BJ (cell line): ENCODE data around the gene SMIM21. TPM values are rescaled to one million over a fixed set of nuclear protein-coding genes. Genes with fewer than 3 reads are reported as not detected.

Experiments used
- CTCF ChIA-PET: fragments of 350-600 bp; formaldehyde crosslinking; extraction: SDS; loops from one replicate; lab custom pipeline; 2021; ENCODE audit warnings: antibody characterized with exemption, inconsistent platforms; lab: Yijun Ruan, JAX
- POLR2A ChIA-PET: fragments of 300-600 bp; sonication (Branson Sonifier 250); formaldehyde crosslinking; extraction: SDS; loops from one replicate; lab custom pipeline; 2021; ENCODE audit warnings: antibody characterized with exemption; lab: Charles Lee
- DNase-seq: peaks from one replicate; pipeline ENCODE4 v3.0.0-alpha.2; 2011; ENCODE audit warnings: low read depth
- H3K27me3 ChIP-seq: 2 replicates; pipeline ENCODE4 v1.6.0; 2011; ENCODE audit warnings: low read length; ENCODE audit not compliant: control insufficient read depth, insufficient read depth
- H3K36me3 ChIP-seq: 2 replicates; pipeline ENCODE4 v1.5.1; 2011; ENCODE audit warnings: low read length; ENCODE audit not compliant: control insufficient read depth, insufficient read depth
- H3K4me3 ChIP-seq: 2 replicates; pipeline ENCODE4 v1.5.1; 2011; ENCODE audit warnings: low read depth, mild to moderate bottlenecking, control low read depth, low read length
- polyA plus RNA-seq: library from polyadenylated mRNA; depleted of rRNA; stranded (reverse); fragments of >200 nt; gene quantifications from 2 replicates; pipeline ENCODE4 v1.2.3, GENCODE V29; 2011
- TF ChIP-seq, protein P1 (sequence below): IDR thresholded peaks from 2 replicates; pipeline ENCODE4 v1.5.1; 2011; ENCODE audit warnings: low read depth, mild to moderate bottlenecking, control low read depth, inconsistent platforms, low read length, moderate library complexity; ENCODE audit not compliant: insufficient read depth

The SMIM21 gene
- polyA plus RNA-seq, 1 experiment, result not detected

DNA sequence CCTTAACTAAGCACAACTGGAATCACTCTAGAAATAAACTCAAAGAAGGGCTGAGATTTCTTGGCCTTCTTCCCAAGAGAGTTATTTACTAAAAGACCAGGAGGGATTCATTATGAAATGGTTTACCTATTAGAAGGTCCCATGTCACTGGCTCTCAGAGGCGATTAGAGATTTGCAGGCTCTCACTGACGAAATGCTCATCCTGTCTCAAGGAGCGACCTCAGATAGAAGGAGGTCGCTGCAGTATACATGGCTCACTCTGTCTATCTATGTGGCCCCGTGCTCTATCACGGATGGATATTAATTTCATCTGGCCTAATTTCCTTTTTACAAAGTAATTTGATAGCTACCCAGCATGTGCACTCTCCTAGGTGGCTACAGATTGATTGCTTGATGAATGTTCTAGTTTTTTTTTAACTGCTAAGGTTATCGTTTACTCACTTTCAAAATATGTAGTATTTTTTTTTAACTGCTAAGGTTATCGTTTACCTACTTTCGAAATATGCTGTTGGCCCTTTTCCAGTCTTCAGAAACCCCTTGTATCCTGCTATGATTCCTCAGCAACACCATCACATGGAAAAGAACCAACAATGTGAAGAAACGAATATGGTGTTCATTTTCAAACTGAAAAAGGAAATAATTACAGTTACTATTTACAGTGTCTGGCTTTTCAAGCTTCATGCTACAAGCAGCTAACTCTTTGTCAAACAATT is 9.1 kb downstream of the SMIM21 start:
- H3K27me3 ChIP-seq, result no peaks in the 10 kb centered on the region; the same call in 1 of the 2 replicates
- TF ChIP-seq, protein P1, sequence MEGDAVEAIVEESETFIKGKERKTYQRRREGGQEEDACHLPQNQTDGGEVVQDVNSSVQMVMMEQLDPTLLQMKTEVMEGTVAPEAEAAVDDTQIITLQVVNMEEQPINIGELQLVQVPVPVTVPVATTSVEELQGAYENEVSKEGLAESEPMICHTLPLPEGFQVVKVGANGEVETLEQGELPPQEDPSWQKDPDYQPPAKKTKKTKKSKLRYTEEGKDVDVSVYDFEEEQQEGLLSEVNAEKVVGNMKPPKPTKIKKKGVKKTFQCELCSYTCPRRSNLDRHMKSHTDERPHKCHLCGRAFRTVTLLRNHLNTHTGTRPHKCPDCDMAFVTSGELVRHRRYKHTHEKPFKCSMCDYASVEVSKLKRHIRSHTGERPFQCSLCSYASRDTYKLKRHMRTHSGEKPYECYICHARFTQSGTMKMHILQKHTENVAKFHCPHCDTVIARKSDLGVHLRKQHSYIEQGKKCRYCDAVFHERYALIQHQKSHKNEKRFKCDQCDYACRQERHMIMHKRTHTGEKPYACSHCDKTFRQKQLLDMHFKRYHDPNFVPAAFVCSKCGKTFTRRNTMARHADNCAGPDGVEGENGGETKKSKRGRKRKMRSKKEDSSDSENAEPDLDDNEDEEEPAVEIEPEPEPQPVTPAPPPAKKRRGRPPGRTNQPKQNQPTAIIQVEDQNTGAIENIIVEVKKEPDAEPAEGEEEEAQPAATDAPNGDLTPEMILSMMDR, result no peak
- no peaks in the 10 kb centered on the region for H3K36me3 ChIP-seq
- ChIA-PET POLR2A (no interaction called here), CTCF (interaction anchor here (0.6 to 1.3 kb wide), 2 partner anchors 16 to 593 kb away, joined by 3 read pairs; no protein-coding TSS in a partner anchor)
- H3K4me3 ChIP-seq, result no peak overlapping the region
- no peak for DNase-seq

DNA sequence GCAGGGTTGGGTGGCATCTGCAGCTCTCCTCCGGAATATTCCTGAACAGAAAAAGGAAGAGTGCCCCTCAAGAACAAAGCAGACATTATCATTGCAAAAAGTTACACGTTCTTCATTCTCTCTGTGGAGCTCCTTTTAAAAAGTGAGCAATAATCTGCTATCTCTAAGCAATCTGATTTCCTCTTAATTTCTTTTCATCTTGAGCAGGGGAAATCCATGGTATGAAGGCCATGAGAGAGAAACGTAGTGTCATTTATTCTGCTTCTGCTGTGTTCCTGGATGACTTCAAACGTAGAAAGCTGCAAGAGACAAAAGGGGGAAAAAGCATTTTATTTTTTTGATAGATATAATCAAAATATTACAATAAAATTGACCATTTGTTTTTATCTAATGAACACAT is 16.9 kb downstream of the SMIM21 start:
- ChIA-PET POLR2A (no interaction called here), CTCF (no interaction called here)
- TF ChIP-seq, protein P1, result no peak
- no peak overlapping the region for H3K4me3 ChIP-seq
- no peaks in the 10 kb centered on the region for H3K36me3 ChIP-seq
- H3K27me3 ChIP-seq, result no peaks in the 10 kb centered on the region; the same call in 1 of the 2 replicates
- DNase-seq, result no peak

DNA sequence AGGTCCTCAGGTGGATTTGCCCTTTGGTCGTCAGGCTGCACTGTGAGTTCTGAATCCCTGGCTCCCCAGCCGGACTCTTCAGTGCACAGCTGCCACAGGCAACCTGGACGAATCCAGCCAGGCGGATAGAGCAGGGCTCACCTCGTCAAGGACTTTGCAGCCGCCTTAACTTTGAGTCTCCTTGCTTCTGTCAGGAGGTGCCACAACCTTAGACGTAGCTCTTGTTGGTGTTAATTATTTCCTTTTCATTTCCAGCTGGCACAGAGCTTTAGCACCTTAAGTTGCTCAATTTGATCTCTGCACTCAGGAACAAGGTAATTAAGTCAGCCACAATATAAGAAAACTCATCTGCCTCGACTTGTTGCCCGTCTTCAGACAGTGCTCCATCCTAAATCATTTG is 17.7 kb downstream of the SMIM21 start:
- POLR2A ChIA-PET, result no interaction called here
- H3K4me3 ChIP-seq, result no peak overlapping the region
- CTCF ChIA-PET, result no interaction called here
- H3K36me3 ChIP-seq, result no peaks in the 10 kb centered on the region
- DNase-seq, result no peak
- TF ChIP-seq, protein P1, result no peak
- no peaks in the 10 kb centered on the region for H3K27me3 ChIP-seq

DNA sequence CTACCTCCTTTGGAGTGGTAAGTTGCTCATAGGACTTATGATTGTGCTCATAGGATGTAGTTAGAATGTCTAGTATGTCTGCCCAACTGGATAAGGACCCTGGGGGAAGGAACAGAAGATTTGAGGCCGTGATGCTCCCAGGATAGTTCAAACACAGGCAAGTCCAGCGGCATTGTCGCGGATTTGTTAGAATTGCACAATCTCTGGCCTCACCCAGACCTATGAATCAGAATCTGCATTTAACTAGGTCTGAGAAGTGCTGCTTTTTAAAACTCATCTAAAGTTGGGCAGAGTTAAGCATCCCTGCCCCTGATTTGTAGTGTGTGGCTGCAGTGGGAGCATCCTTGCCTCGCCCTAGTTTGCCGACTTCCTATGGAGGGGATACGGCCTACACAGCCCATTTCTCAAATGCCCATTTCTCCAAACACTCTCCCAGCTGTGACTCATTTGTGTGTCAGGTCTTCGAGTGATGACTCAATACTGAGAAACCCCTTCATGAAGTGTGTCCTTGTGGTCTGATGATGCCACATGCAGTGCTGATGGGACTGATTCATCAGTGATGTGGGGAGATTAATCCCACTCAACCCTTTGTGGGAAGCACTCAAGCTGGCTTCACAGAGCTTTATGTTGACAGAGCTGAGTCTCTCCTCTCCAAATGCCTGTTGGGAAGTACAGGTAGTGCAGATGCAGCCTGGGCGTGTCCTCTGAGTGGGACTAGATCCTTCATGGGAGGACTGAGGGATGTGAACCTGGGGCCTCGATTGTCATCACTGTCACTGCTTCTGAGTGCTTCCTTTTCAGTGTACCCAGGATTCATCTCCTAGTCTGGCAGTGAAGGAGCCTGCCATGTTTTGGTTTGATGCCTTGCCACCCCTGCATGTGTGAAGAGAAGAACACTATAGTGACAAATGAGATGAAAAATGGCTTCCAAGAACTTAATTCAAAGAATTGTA is 18.7 kb downstream of the SMIM21 start:
- no peaks in the 10 kb centered on the region for H3K36me3 ChIP-seq
- H3K27me3 ChIP-seq, result no peaks in the 10 kb centered on the region
- peak; percentile 92 for DNase-seq
- no peak overlapping the region for H3K4me3 ChIP-seq
- CTCF ChIA-PET, result no interaction called here
- POLR2A ChIA-PET, result no interaction called here
- TF ChIP-seq, protein P1, result no peak
